GM23338 (cell line): Measurements from ENCODE around the gene PGAP1. TPM values are rescaled to one million over a fixed set of nuclear protein-coding genes. Genes with fewer than 3 reads are reported as not detected.

Experiments
- ATAC-seq: fragments of 200-7000 bp; cut with Tn5 transposase; 3 replicates; pipeline ENCODE4 v1.9.1; 2020
- DNase-seq: peaks from one replicate; pipeline ENCODE4 v3.0.0-alpha.2; 2015; ENCODE audit warnings: low spot score
- H2AFZ ChIP-seq: fragments of 200-600 bp; sonication (generic); 2 replicates; pipeline ENCODE4 v1.8.0; 2016; ENCODE audit warnings: antibody characterized with exemption, mild to moderate bottlenecking, moderate library complexity
- H3F3A ChIP-seq: fragments of 200-600 bp; sonication (generic); replicated peaks from 2 replicates; pipeline ENCODE4 v1.8.0; 2017; ENCODE audit warnings: antibody characterized with exemption, mixed run types, low read depth
- H3K27ac ChIP-seq: fragments of 200-600 bp; sonication (generic); 2 replicates; pipeline ENCODE4 v1.6.1; 2016; ENCODE audit warnings: low read depth
- H3K27me3 ChIP-seq: fragments of 200-600 bp; sonication (generic); 2 replicates; pipeline ENCODE4 v1.8.0; 2016; ENCODE audit warnings: mild to moderate bottlenecking, mixed run types, moderate library complexity; ENCODE audit not compliant: insufficient read depth
- H3K36me3 ChIP-seq: fragments of 200-600 bp; sonication (generic); 2 replicates; pipeline ENCODE4 v1.8.0; 2016; ENCODE audit warnings: mild to moderate bottlenecking; ENCODE audit not compliant: insufficient read depth
- H3K4me1 ChIP-seq: fragments of 200-600 bp; sonication (generic); 2 replicates; pipeline ENCODE4 v1.8.0; 2016; ENCODE audit warnings: mild to moderate bottlenecking, moderate library complexity; ENCODE audit not compliant: insufficient read depth
- H3K4me2 ChIP-seq: fragments of 200-600 bp; sonication (generic); 2 replicates; pipeline ENCODE4 v1.7.1; 2017; ENCODE audit warnings: mixed run types
- H3K4me3 ChIP-seq: fragments of 200-600 bp; sonication (generic); 2 replicates; pipeline ENCODE4 v1.6.1; 2016; ENCODE audit warnings: mixed run types
- H3K79me2 ChIP-seq: fragments of 200-600 bp; sonication (generic); replicated peaks from 2 replicates; pipeline ENCODE4 v1.8.0; 2017; ENCODE audit warnings: mild to moderate bottlenecking; ENCODE audit not compliant: insufficient read depth
- H3K9me2 ChIP-seq: fragments of 200-600 bp; sonication (generic); 2 replicates; pipeline ENCODE4 v1.8.0; 2017; ENCODE audit not compliant: insufficient read depth
- H4K20me1 ChIP-seq: fragments of 200-600 bp; sonication (generic); replicated peaks from 2 replicates; pipeline ENCODE4 v1.8.0; 2017; ENCODE audit warnings: mild to moderate bottlenecking; ENCODE audit not compliant: insufficient read depth
- H3K27ac Mint-ChIP-seq: 2 replicates; pipeline ENCODE4 v1.8.0; 2020; ENCODE audit warnings: inconsistent platforms, mild to moderate bottlenecking, moderate library complexity, mixed read lengths
- H3K27me3 Mint-ChIP-seq: 3 replicates; pipeline ENCODE4 v1.8.0; 2022; ENCODE audit warnings: low read depth, mild to moderate bottlenecking, moderate library complexity, mixed read lengths, inconsistent platforms; ENCODE audit not compliant: insufficient read depth, poor library complexity
- H3K36me3 Mint-ChIP-seq: 3 replicates; pipeline ENCODE4 v1.8.0; 2021; ENCODE audit warnings: low read depth, mild to moderate bottlenecking, inconsistent platforms, moderate library complexity, mixed read lengths
- H3K4me1 Mint-ChIP-seq: 3 replicates; pipeline ENCODE4 v1.8.0; 2020; ENCODE audit warnings: mild to moderate bottlenecking, inconsistent platforms, mixed read lengths
- H3K4me3 Mint-ChIP-seq: 3 replicates; pipeline ENCODE4 v1.8.0; 2021; ENCODE audit warnings: moderate library complexity, mild to moderate bottlenecking, inconsistent platforms, mixed read lengths
- H3K9me3 Mint-ChIP-seq: 3 replicates; pipeline ENCODE4 v1.8.0; 2020; ENCODE audit warnings: moderate library complexity, mild to moderate bottlenecking, inconsistent platforms, mixed read lengths
- CREB1 ChIP-seq: fragments of 250-450 bp; sonication (Bioruptor Pico); IDR thresholded peaks from 2 replicates; pipeline ENCODE4 v1.5.0; 2020; ENCODE audit warnings: low read depth, mild to moderate bottlenecking, moderate library complexity
- EZH2 ChIP-seq: fragments of 200-600 bp; sonication (generic); IDR thresholded peaks from one replicate; pipeline ENCODE4 v1.8.0; 2017; ENCODE audit warnings: antibody characterized with exemption, mild to moderate bottlenecking, low read depth; ENCODE audit not compliant: unreplicated experiment
- EZH2phosphoT487 ChIP-seq: fragments of 200-600 bp; sonication (generic); IDR thresholded peaks from one replicate; pipeline ENCODE4 v1.8.1; 2018; ENCODE audit warnings: antibody characterized with exemption; ENCODE audit not compliant: unreplicated experiment
- JUNB ChIP-seq: IDR thresholded peaks from one replicate; pipeline ENCODE4 v1.6.1; 2016; ENCODE audit warnings: antibody characterized with exemption; ENCODE audit not compliant: unreplicated experiment
- NANOG ChIP-seq: IDR thresholded peaks from 2 replicates; pipeline ENCODE4 v1.6.1; 2016; ENCODE audit warnings: antibody characterized with exemption, borderline replicate concordance
- POLR2AphosphoS5 ChIP-seq: IDR thresholded peaks from 2 replicates; pipeline ENCODE4 v1.6.1; 2016; ENCODE audit warnings: antibody characterized with exemption, low read depth
- STAT1 ChIP-seq: IDR thresholded peaks from one replicate; pipeline ENCODE4 v1.6.1; 2016; ENCODE audit warnings: antibody characterized with exemption; ENCODE audit not compliant: unreplicated experiment
- ZNF114 ChIP-seq: fragments of 250-450 bp; sonication (Bioruptor Pico); IDR thresholded peaks from 2 replicates; pipeline ENCODE4 v1.5.0; 2020; ENCODE audit warnings: mild to moderate bottlenecking, moderate library complexity
- ZNF331 ChIP-seq: fragments of 250-450 bp; sonication (Bioruptor Pico); IDR thresholded peaks from 2 replicates; pipeline ENCODE4 v1.5.0; 2020; ENCODE audit warnings: low read depth, mild to moderate bottlenecking, moderate library complexity
- polyA plus RNA-seq: library from polyadenylated mRNA; unstranded; fragments of >200 nt; fragmentation: Nextera tagmentation; extraction: Ambion mirVana; gene quantifications from 2 replicates; pipeline ENCODE4 v1.2.1, GENCODE V29; 2016
- total RNA-seq: library from RNA; depleted of rRNA; stranded (reverse); fragments of >200 nt; shearing (Covaris generic); gene quantifications from 2 replicates; pipeline ENCODE4 v1.2.3, GENCODE V29; 2014
- TF ChIP-seq, protein P1 (sequence below): fragments of 250-450 bp; sonication (Bioruptor Pico); IDR thresholded peaks from 2 replicates; pipeline ENCODE4 v1.5.0; 2020; ENCODE audit warnings: mild to moderate bottlenecking, moderate library complexity
- TF ChIP-seq, protein P2 (sequence below), 2 experiments: fragments of 200-600 bp in 1 of 2; sonication (generic) in 1 of 2; conservative IDR thresholded peaks; 2 replicates each; pipeline versions ENCODE4 v1.5.1 to v1.6.1; 2016 to 2017; ENCODE audit warnings: antibody characterized with exemption in 2 of 2, low read depth in 2 of 2, mild to moderate bottlenecking in 2 of 2, moderate library complexity in 1 of 2
- TF ChIP-seq, protein P3 (sequence below): IDR thresholded peaks from one replicate; pipeline ENCODE4 v1.6.1; 2018; ENCODE audit warnings: antibody characterized with exemption; ENCODE audit not compliant: unreplicated experiment
- TF ChIP-seq, protein P4 (sequence below): IDR thresholded peaks from 2 replicates; pipeline ENCODE4 v1.6.1; 2016; ENCODE audit warnings: antibody characterized with exemption

The PGAP1 gene
- total and polyA plus RNA-seq, 2 experiments from 2014 or later, result 9.8 to 26.5 TPM

DNA sequence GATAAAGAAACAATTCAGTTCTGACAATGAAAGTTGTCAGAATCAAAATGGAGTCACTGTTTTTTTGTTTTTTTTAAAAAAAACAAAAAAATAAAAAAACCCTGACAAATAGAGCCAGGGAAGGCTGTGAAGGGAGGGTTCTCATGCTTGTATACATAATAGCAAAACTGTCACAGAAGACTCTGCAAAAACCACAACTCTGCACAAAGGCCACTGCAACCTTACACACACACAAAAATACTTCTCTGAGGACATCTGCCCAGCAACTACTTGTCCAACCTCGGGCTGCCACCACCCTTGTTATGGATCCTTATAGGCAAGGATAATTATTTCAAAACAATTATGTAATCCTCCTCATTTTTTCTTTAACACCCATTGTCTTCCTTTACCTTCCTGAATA lies 75.4 kb downstream of the PGAP1 start:
- TF ChIP-seq EZH2 (no peak), JUNB (no peak), ZNF114 (CRISPR knock-in tag) (no peak), POLR2AphosphoS5 (no peak), ZNF331 (no peak), EZH2phosphoT487 (no peak), STAT1 (no peak), CREB1 (CRISPR knock-in tag) (no peak), NANOG (no peak)
- TF ChIP-seq, protein P1, sequence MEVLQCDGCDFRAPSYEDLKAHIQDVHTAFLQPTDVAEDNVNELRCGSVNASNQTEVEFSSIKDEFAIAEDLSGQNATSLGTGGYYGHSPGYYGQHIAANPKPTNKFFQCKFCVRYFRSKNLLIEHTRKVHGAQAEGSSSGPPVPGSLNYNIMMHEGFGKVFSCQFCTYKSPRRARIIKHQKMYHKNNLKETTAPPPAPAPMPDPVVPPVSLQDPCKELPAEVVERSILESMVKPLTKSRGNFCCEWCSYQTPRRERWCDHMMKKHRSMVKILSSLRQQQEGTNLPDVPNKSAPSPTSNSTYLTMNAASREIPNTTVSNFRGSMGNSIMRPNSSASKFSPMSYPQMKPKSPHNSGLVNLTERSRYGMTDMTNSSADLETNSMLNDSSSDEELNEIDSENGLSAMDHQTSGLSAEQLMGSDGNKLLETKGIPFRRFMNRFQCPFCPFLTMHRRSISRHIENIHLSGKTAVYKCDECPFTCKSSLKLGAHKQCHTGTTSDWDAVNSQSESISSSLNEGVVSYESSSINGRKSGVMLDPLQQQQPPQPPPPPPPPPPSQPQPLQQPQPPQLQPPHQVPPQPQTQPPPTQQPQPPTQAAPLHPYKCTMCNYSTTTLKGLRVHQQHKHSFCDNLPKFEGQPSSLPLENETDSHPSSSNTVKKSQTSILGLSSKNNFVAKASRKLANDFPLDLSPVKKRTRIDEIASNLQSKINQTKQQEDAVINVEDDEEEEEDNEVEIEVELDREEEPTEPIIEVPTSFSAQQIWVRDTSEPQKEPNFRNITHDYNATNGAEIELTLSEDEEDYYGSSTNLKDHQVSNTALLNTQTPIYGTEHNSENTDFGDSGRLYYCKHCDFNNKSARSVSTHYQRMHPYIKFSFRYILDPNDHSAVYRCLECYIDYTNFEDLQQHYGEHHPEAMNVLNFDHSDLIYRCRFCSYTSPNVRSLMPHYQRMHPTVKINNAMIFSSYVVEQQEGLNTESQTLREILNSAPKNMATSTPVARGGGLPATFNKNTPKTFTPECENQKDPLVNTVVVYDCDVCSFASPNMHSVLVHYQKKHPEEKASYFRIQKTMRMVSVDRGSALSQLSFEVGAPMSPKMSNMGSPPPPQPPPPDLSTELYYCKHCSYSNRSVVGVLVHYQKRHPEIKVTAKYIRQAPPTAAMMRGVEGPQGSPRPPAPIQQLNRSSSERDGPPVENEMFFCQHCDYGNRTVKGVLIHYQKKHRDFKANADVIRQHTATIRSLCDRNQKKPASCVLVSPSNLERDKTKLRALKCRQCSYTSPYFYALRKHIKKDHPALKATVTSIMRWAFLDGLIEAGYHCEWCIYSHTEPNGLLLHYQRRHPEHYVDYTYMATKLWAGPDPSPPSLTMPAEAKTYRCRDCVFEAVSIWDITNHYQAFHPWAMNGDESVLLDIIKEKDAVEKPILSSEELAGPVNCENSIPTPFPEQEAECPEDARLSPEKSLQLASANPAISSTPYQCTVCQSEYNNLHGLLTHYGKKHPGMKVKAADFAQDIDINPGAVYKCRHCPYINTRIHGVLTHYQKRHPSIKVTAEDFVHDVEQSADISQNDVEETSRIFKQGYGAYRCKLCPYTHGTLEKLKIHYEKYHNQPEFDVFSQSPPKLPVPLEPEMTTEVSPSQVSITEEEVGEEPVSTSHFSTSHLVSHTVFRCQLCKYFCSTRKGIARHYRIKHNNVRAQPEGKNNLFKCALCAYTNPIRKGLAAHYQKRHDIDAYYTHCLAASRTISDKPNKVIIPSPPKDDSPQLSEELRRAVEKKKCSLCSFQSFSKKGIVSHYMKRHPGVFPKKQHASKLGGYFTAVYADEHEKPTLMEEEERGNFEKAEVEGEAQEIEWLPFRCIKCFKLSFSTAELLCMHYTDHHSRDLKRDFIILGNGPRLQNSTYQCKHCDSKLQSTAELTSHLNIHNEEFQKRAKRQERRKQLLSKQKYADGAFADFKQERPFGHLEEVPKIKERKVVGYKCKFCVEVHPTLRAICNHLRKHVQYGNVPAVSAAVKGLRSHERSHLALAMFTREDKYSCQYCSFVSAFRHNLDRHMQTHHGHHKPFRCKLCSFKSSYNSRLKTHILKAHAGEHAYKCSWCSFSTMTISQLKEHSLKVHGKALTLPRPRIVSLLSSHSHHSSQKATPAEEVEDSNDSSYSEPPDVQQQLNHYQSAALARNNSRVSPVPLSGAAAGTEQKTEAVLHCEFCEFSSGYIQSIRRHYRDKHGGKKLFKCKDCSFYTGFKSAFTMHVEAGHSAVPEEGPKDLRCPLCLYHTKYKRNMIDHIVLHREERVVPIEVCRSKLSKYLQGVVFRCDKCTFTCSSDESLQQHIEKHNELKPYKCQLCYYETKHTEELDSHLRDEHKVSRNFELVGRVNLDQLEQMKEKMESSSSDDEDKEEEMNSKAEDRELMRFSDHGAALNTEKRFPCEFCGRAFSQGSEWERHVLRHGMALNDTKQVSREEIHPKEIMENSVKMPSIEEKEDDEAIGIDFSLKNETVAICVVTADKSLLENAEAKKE (CRISPR knock-in tag), result no peak
- TF ChIP-seq, protein P2, sequence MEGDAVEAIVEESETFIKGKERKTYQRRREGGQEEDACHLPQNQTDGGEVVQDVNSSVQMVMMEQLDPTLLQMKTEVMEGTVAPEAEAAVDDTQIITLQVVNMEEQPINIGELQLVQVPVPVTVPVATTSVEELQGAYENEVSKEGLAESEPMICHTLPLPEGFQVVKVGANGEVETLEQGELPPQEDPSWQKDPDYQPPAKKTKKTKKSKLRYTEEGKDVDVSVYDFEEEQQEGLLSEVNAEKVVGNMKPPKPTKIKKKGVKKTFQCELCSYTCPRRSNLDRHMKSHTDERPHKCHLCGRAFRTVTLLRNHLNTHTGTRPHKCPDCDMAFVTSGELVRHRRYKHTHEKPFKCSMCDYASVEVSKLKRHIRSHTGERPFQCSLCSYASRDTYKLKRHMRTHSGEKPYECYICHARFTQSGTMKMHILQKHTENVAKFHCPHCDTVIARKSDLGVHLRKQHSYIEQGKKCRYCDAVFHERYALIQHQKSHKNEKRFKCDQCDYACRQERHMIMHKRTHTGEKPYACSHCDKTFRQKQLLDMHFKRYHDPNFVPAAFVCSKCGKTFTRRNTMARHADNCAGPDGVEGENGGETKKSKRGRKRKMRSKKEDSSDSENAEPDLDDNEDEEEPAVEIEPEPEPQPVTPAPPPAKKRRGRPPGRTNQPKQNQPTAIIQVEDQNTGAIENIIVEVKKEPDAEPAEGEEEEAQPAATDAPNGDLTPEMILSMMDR (conservative IDR thresholded peaks at IDR 0.05; ENCODE audit: low read depth in 2 of 2), result no peak
- TF ChIP-seq, protein P3, sequence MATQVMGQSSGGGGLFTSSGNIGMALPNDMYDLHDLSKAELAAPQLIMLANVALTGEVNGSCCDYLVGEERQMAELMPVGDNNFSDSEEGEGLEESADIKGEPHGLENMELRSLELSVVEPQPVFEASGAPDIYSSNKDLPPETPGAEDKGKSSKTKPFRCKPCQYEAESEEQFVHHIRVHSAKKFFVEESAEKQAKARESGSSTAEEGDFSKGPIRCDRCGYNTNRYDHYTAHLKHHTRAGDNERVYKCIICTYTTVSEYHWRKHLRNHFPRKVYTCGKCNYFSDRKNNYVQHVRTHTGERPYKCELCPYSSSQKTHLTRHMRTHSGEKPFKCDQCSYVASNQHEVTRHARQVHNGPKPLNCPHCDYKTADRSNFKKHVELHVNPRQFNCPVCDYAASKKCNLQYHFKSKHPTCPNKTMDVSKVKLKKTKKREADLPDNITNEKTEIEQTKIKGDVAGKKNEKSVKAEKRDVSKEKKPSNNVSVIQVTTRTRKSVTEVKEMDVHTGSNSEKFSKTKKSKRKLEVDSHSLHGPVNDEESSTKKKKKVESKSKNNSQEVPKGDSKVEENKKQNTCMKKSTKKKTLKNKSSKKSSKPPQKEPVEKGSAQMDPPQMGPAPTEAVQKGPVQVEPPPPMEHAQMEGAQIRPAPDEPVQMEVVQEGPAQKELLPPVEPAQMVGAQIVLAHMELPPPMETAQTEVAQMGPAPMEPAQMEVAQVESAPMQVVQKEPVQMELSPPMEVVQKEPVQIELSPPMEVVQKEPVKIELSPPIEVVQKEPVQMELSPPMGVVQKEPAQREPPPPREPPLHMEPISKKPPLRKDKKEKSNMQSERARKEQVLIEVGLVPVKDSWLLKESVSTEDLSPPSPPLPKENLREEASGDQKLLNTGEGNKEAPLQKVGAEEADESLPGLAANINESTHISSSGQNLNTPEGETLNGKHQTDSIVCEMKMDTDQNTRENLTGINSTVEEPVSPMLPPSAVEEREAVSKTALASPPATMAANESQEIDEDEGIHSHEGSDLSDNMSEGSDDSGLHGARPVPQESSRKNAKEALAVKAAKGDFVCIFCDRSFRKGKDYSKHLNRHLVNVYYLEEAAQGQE, result no peak
- TF ChIP-seq, protein P4, sequence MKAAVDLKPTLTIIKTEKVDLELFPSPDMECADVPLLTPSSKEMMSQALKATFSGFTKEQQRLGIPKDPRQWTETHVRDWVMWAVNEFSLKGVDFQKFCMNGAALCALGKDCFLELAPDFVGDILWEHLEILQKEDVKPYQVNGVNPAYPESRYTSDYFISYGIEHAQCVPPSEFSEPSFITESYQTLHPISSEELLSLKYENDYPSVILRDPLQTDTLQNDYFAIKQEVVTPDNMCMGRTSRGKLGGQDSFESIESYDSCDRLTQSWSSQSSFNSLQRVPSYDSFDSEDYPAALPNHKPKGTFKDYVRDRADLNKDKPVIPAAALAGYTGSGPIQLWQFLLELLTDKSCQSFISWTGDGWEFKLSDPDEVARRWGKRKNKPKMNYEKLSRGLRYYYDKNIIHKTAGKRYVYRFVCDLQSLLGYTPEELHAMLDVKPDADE, result no peak
- no peak for ATAC-seq
- Histone ChIP-seq H3K27ac (no peak overlapping the region), H3K4me2 (no peak overlapping the region), H2AFZ (no peak overlapping the region), H3K36me3 (no peaks in the 10 kb centered on the region), H3K4me3 (no peak overlapping the region), H3K79me2 (no peaks in the 10 kb centered on the region), H3K4me1 (no peaks in the 10 kb centered on the region), H3F3A (no peaks in the 10 kb centered on the region), H4K20me1 (no peaks in the 10 kb centered on the region; the same call in 1 of the 2 replicates), H3K9me2 (no peaks in the 10 kb centered on the region), H3K27me3 (no peaks in the 10 kb centered on the region)
- Mint-ChIP-seq H3K27me3 (no peaks in the 10 kb centered on the region), H3K4me3 (no peak overlapping the region), H3K27ac (no peak overlapping the region), H3K9me3 (no peaks in the 10 kb centered on the region), H3K36me3 (no peaks in the 10 kb centered on the region; the same call in 2 of the 3 replicates), H3K4me1 (no peaks in the 10 kb centered on the region)
- no peak for DNase-seq
